MM.1S (cell line): ENCODE results near the gene DEPDC1B.

Source experiments
- DNase-seq: peaks from one replicate; pipeline ENCODE4 v3.0.0-alpha.2; 2015
- H2AFZ ChIP-seq: fragments of 300-600 bp; sonication (generic); 2 replicates; pipeline ENCODE4 v1.6.0; 2016; ENCODE audit warnings: antibody characterized with exemption, low read length
- H3F3A ChIP-seq: fragments of 300-600 bp; sonication (generic); 2 replicates; pipeline ENCODE4 v1.6.1; 2016; ENCODE audit warnings: mild to moderate bottlenecking, antibody characterized with exemption, low read length, moderate library complexity, mixed read lengths; ENCODE audit not compliant: insufficient read depth
- H3K27ac ChIP-seq: fragments of 300-600 bp; sonication (generic); 2 replicates; pipeline ENCODE4 v1.5.1; 2016; ENCODE audit warnings: mild to moderate bottlenecking, low read length
- H3K27me3 ChIP-seq: fragments of 300-600 bp; sonication (generic); replicated peaks from 2 replicates; pipeline ENCODE4 v1.6.0; 2016; ENCODE audit warnings: low read length; ENCODE audit not compliant: insufficient read depth
- H3K36me3 ChIP-seq: fragments of 300-600 bp; sonication (generic); replicated peaks from 2 replicates; pipeline ENCODE4 v1.6.1; 2016; ENCODE audit warnings: mild to moderate bottlenecking, low read length, mixed read lengths; ENCODE audit not compliant: insufficient read depth
- H3K4me1 ChIP-seq: fragments of 300-600 bp; sonication (generic); 2 replicates; pipeline ENCODE4 v1.6.1; 2016; ENCODE audit warnings: low read length, mixed read lengths
- H3K4me2 ChIP-seq: fragments of 300-600 bp; sonication (generic); 2 replicates; pipeline ENCODE4 v1.6.0; 2016; ENCODE audit warnings: low read depth, low read length
- H3K4me3 ChIP-seq: fragments of 300-600 bp; sonication (generic); 2 replicates; pipeline ENCODE4 v1.5.1; 2016; ENCODE audit warnings: low read length, mixed read lengths
- H3K79me2 ChIP-seq: fragments of 300-600 bp; sonication (generic); 2 replicates; pipeline ENCODE4 v1.6.1; 2016; ENCODE audit warnings: mixed run types, low read length, mixed read lengths
- H3K9ac ChIP-seq: fragments of 300-600 bp; sonication (generic); 2 replicates; pipeline ENCODE4 v1.6.1; 2016; ENCODE audit warnings: low read length, mixed read lengths
- H3K9me2 ChIP-seq: fragments of 300-600 bp; sonication (generic); replicated peaks from 2 replicates; pipeline ENCODE4 v1.6.1; 2016; ENCODE audit warnings: mild to moderate bottlenecking, low read length, mixed read lengths; ENCODE audit not compliant: insufficient read depth
- H3K9me3 ChIP-seq: fragments of 300-600 bp; sonication (generic); replicated peaks from 2 replicates; pipeline ENCODE4 v1.6.1; 2016; ENCODE audit warnings: mild to moderate bottlenecking, low read length, mixed read lengths; ENCODE audit not compliant: insufficient read depth
- H4K20me1 ChIP-seq: fragments of 300-600 bp; sonication (generic); 2 replicates; pipeline ENCODE4 v1.6.1; 2016; ENCODE audit warnings: mild to moderate bottlenecking, low read length, moderate library complexity, mixed read lengths; ENCODE audit not compliant: insufficient read depth
- EZH2 ChIP-seq: fragments of 300-600 bp; sonication (generic); optimal IDR thresholded peaks from 2 replicates; pipeline ENCODE3; 2017; ENCODE audit warnings: low read depth, mild to moderate bottlenecking, antibody characterized with exemption, low read length, mixed read lengths
- EZH2phosphoT487 ChIP-seq: fragments of 300-600 bp; sonication (generic); IDR thresholded peaks from 2 replicates; pipeline ENCODE4 v1.6.1; 2018; ENCODE audit warnings: antibody characterized with exemption, low read length
- TF ChIP-seq, protein P1 (sequence below): fragments of 300-600 bp; sonication (generic); IDR thresholded peaks from 2 replicates; pipeline ENCODE4 v1.5.1; 2016; ENCODE audit warnings: antibody characterized with exemption, low read length, mixed read lengths

The DEPDC1B gene

DNA sequence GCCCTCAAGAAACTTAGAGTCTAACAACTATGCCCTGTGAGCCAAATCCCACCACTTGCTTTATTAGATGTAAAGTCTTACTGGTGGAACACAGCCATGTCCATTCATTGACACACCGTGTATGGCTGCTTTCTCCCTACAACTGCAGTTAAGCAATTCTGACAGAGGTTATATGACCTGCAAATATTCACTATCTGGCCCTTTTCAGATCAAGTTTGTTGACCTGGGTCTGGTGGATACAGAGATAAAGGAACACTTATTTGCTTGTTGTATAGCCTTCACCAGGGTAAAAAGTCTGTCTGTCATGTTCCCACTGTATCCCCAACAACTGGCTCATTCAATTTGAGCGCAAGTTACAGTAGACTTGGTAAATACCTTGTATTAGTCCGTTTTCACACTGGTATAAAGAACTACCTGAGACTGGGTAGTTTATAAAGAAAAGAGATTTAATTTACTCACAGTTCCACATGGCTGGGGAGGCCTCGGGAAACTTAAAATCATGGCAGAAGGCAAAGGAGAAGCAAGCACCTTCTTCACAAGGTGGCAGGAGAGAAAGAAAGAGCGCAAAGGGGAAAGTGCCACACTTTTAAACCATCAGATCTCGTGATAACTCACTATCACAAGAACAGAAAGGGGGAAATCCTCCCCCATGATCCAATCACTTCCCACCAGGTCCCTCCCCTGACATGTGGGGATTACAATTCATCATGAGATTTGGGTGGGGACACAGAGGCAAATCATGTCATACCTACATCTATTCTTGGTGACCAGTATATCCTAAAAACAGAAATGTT lies 27.9 kb downstream of the DEPDC1B start:
- Histone ChIP-seq H3K27me3 (no peaks in the 10 kb centered on the region), H3K9me3 (no peaks in the 10 kb centered on the region), H3F3A (no peaks in the 10 kb centered on the region), H4K20me1 (no peaks in the 10 kb centered on the region), H3K4me1 (peaks cover 13% of the 10 kb centered on the region), H2AFZ (no peak overlapping the region), H3K9ac (no peak overlapping the region), H3K4me2 (no peak overlapping the region), H3K4me3 (no peak overlapping the region), H3K79me2 (peaks cover 71% of the 10 kb centered on the region), H3K9me2 (no peaks in the 10 kb centered on the region), H3K36me3 (no peaks in the 10 kb centered on the region), H3K27ac (no peak overlapping the region)
- no peak for DNase-seq
- TF ChIP-seq, protein P1, sequence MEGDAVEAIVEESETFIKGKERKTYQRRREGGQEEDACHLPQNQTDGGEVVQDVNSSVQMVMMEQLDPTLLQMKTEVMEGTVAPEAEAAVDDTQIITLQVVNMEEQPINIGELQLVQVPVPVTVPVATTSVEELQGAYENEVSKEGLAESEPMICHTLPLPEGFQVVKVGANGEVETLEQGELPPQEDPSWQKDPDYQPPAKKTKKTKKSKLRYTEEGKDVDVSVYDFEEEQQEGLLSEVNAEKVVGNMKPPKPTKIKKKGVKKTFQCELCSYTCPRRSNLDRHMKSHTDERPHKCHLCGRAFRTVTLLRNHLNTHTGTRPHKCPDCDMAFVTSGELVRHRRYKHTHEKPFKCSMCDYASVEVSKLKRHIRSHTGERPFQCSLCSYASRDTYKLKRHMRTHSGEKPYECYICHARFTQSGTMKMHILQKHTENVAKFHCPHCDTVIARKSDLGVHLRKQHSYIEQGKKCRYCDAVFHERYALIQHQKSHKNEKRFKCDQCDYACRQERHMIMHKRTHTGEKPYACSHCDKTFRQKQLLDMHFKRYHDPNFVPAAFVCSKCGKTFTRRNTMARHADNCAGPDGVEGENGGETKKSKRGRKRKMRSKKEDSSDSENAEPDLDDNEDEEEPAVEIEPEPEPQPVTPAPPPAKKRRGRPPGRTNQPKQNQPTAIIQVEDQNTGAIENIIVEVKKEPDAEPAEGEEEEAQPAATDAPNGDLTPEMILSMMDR, result no peak
- no peak for TF ChIP-seq EZH2phosphoT487
- no peak for TF ChIP-seq EZH2

DNA sequence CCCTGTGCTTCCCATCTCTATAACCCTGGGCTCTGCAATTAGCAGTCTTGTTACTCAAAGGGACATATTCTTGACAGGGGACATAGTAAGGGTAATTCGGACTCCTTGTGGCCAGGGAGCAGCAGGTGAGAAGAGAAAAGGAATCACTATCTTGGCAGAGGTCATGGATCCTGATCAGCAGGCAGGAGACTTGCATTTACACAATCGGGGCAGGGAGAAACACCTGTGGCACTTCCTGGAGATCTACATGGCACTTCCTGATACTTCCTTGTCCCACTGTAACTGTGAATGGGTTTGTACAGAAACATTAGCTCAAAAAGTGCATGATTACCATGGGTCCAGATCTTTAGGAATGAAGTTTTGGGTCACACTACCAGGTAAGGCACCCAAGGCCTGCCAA lies 29.2 kb downstream of the DEPDC1B start:
- no peak overlapping the region for H3K27ac ChIP-seq
- no peak overlapping the region for H3K4me3 ChIP-seq
- no peaks in the 10 kb centered on the region for H3F3A ChIP-seq
- DNase-seq, result no peak
- no peaks in the 10 kb centered on the region for H3K9me2 ChIP-seq
- no peaks in the 10 kb centered on the region for H3K36me3 ChIP-seq
- TF ChIP-seq EZH2phosphoT487 (no peak), EZH2 (no peak)
- TF ChIP-seq, protein P1, result no peak
- H4K20me1 ChIP-seq, result no peaks in the 10 kb centered on the region
- H3K9me3 ChIP-seq, result no peaks in the 10 kb centered on the region
- H3K27me3 ChIP-seq, result no peaks in the 10 kb centered on the region
- no peak overlapping the region for H3K9ac ChIP-seq
- peaks cover 73% of the 10 kb centered on the region for H3K79me2 ChIP-seq
- peaks cover 13% of the 10 kb centered on the region for H3K4me1 ChIP-seq
- H3K4me2 ChIP-seq, result no peak overlapping the region
- no peak overlapping the region for H2AFZ ChIP-seq

GRCh38 chr5:60668686-60669304 lies 31.2 kb downstream of the DEPDC1B start:
- peaks cover 12% of the 10 kb centered on the region for H3K4me1 ChIP-seq
- no peaks in the 10 kb centered on the region for H3K9me2 ChIP-seq
- TF ChIP-seq, protein P1, result peak; percentile 67
- no peak for TF ChIP-seq EZH2phosphoT487
- no peak for TF ChIP-seq EZH2
- no peaks in the 10 kb centered on the region for H3K36me3 ChIP-seq
- no peak overlapping the region for H2AFZ ChIP-seq
- no peaks in the 10 kb centered on the region for H4K20me1 ChIP-seq
- no peak overlapping the region for H3K9ac ChIP-seq
- no peaks in the 10 kb centered on the region for H3F3A ChIP-seq
- H3K9me3 ChIP-seq, result no peaks in the 10 kb centered on the region
- no peaks in the 10 kb centered on the region for H3K27me3 ChIP-seq
- no peak overlapping the region for H3K4me2 ChIP-seq
- no peak overlapping the region for H3K27ac ChIP-seq
- H3K4me3 ChIP-seq, result no peak overlapping the region
- peaks cover 55% of the 10 kb centered on the region for H3K79me2 ChIP-seq
- DNase-seq, result peak; percentile 38
